PFSK-1 (cell line): ENCODE measurements around the gene IGSF8.

Source experiments
- FOXP2 ChIP-seq: optimal IDR thresholded peaks from 2 replicates; pipeline ENCODE3; 2011; ENCODE audit warnings: borderline replicate concordance, control low read depth, inconsistent platforms; ENCODE audit not compliant: insufficient read depth; ENCODE audit errors: extremely low read length, extremely low read depth
- POLR2AphosphoS5 ChIP-seq: IDR thresholded peaks from 2 replicates; pipeline ENCODE4 v1.6.1; 2012; ENCODE audit warnings: low read depth, mild to moderate bottlenecking, control low read depth, low read length, moderate library complexity
- SIN3A ChIP-seq: IDR thresholded peaks from 2 replicates; pipeline ENCODE4 v1.6.1; 2012; ENCODE audit warnings: mild to moderate bottlenecking, low read length, moderate library complexity, borderline replicate concordance; ENCODE audit not compliant: insufficient read depth
- TAF1 ChIP-seq: IDR thresholded peaks from 2 replicates; pipeline ENCODE4 v1.6.1; 2012; ENCODE audit warnings: low read length, control low read depth, borderline replicate concordance; ENCODE audit not compliant: insufficient read depth
- TF ChIP-seq, protein P1 (sequence below), 2 experiments: IDR thresholded peaks; 2 replicates each; pipeline versions ENCODE4 v1.6.1 to v1.8.0; 2011 to 2012; ENCODE audit warnings: low read depth in 2 of 2, low read length in 2 of 2, control low read depth in 1 of 2, inconsistent platforms in 1 of 2, mild to moderate bottlenecking in 1 of 2, moderate library complexity in 1 of 2; ENCODE audit not compliant: insufficient read depth in 1 of 2

GRCh38 chr1:160063176-160063575 lies 35.2 kb downstream of the IGSF8 start:
- TF ChIP-seq TAF1 (no peak), POLR2AphosphoS5 (no peak), SIN3A (no peak), FOXP2 (no peak)
- TF ChIP-seq, protein P1, sequence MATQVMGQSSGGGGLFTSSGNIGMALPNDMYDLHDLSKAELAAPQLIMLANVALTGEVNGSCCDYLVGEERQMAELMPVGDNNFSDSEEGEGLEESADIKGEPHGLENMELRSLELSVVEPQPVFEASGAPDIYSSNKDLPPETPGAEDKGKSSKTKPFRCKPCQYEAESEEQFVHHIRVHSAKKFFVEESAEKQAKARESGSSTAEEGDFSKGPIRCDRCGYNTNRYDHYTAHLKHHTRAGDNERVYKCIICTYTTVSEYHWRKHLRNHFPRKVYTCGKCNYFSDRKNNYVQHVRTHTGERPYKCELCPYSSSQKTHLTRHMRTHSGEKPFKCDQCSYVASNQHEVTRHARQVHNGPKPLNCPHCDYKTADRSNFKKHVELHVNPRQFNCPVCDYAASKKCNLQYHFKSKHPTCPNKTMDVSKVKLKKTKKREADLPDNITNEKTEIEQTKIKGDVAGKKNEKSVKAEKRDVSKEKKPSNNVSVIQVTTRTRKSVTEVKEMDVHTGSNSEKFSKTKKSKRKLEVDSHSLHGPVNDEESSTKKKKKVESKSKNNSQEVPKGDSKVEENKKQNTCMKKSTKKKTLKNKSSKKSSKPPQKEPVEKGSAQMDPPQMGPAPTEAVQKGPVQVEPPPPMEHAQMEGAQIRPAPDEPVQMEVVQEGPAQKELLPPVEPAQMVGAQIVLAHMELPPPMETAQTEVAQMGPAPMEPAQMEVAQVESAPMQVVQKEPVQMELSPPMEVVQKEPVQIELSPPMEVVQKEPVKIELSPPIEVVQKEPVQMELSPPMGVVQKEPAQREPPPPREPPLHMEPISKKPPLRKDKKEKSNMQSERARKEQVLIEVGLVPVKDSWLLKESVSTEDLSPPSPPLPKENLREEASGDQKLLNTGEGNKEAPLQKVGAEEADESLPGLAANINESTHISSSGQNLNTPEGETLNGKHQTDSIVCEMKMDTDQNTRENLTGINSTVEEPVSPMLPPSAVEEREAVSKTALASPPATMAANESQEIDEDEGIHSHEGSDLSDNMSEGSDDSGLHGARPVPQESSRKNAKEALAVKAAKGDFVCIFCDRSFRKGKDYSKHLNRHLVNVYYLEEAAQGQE (IDR thresholded peaks at IDR 0.05; ENCODE audit: insufficient read depth in 1 of 2, low read depth in 2 of 2, low read length in 2 of 2), result no peak
